K562 (cell line): ENCODE results near the gene MED19. TPM values are rescaled to one million over a fixed set of nuclear protein-coding genes. Genes with fewer than 3 reads are reported as not detected.

Experiments
- ARID4B ChIP-seq: sonication (generic); formaldehyde crosslinking; IDR thresholded peaks from 2 replicates; pipeline ENCODE4 v1.8.0; 2022; ENCODE audit warnings: mild to moderate bottlenecking, missing genetic modification reagents
- BCOR ChIP-seq: fragments of 450-650 bp; IDR thresholded peaks from 2 replicates; pipeline ENCODE4 v1.6.1; 2016
- BMI1 ChIP-seq: fragments of 150-350 bp; IDR thresholded peaks from 2 replicates; pipeline ENCODE4 v1.6.1; 2014; ENCODE audit warnings: low read length
- CTBP1 ChIP-seq: fragments of 450-650 bp; IDR thresholded peaks from 2 replicates; pipeline ENCODE4 v1.6.1; 2016; ENCODE audit warnings: borderline replicate concordance
- E2F6 ChIP-seq, 2 experiments: IDR thresholded peaks; 2 replicates each; pipeline ENCODE4 v1.6.1; 2011; ENCODE audit warnings: borderline replicate concordance in 1 of 2, control low read depth in 1 of 2, low read depth in 1 of 2, low read length in 1 of 2, mild to moderate bottlenecking in 1 of 2, mixed read lengths in 1 of 2, moderate library complexity in 1 of 2; ENCODE audit not compliant: insufficient read depth in 1 of 2, insufficient read length in 1 of 2, poor library complexity in 1 of 2, severe bottlenecking in 1 of 2; ENCODE audit errors: extremely low read depth in 1 of 2
- EGR1 ChIP-seq: fragments of 450-650 bp; conservative IDR thresholded peaks from 2 replicates; pipeline ENCODE4 v1.6.1; 2017; ENCODE audit warnings: mild to moderate bottlenecking
- HBP1 ChIP-seq: fragments of 450-650 bp; formaldehyde crosslinking; IDR thresholded peaks from 2 replicates; pipeline ENCODE4 v1.4.0; 2022; ENCODE audit warnings: missing genetic modification characterization
- HDAC1 ChIP-seq, 2 experiments: fragments of 450-650 bp; IDR thresholded peaks; 2 replicates each; pipeline ENCODE4 v1.6.1; 2016 to 2017; ENCODE audit warnings: inconsistent platforms in 1 of 2, mild to moderate bottlenecking in 1 of 2, moderate library complexity in 1 of 2
- MNT ChIP-seq, 2 experiments: fragments of 450-650 bp; conservative IDR thresholded peaks; 2 replicates each; pipeline ENCODE4 v1.6.1; 2017; ENCODE audit warnings: mild to moderate bottlenecking in 2 of 2, moderate library complexity in 2 of 2
- MTA3 ChIP-seq: fragments of 450-650 bp; formaldehyde crosslinking; IDR thresholded peaks from 2 replicates; pipeline ENCODE4 v1.6.1; 2017; ENCODE audit warnings: mild to moderate bottlenecking, borderline replicate concordance
- NKRF ChIP-seq: fragments of 450-650 bp; IDR thresholded peaks from 2 replicates; pipeline ENCODE4 v1.6.1; 2016; ENCODE audit warnings: borderline replicate concordance
- ZNF740 ChIP-seq, 3 experiments: fragments of 200-800 bp in 1 of 3; sonication (Bioruptor generic) in 1 of 3; sonication (generic) in 1 of 3; formaldehyde crosslinking in 1 of 3; IDR thresholded peaks; 2 replicates each; pipeline versions ENCODE4 v1.6.1 to v1.8.0; 2016 to 2022; ENCODE audit warnings: mild to moderate bottlenecking in 2 of 3, missing compliant biosample characterization in 2 of 3, missing genetic modification characterization in 2 of 3, missing genetic modification reagents in 1 of 3
- polyA plus RNA-seq, 8 experiments: library from polyadenylated mRNA; depleted of rRNA in 4 of 8; stranded (reverse) in 5 of 8; unstranded in 3 of 8; fragments of >200 nt; fragmentation: Nextera tagmentation in 2 of 8; fragmentation: Illumina TruSeq in 1 of 8; extraction: Ambion mirVana in 2 of 8; extraction: Trizol in 1 of 8; gene quantifications; 2 replicates each; pipeline versions ENCODE4 v1.2.1 to v1.2.3, GENCODE V29; 2011 to 2014; ENCODE audit warnings: inconsistent platforms in 1 of 8, missing spikeins in 1 of 8
- total RNA-seq, 7 experiments: library from RNA; depleted of rRNA in 6 of 7; stranded (reverse); fragments of >200 nt in 6 of 7; fragmentation: Illumina TruSeq in 2 of 7; extraction: Trizol in 2 of 7; gene quantifications; 2 replicates each; pipeline versions ENCODE4 v1.2.1 to v1.2.3, GENCODE V29; 2011 to 2021; ENCODE audit warnings: low replicate concordance in 1 of 7

The MED19 gene
- total and polyA plus RNA-seq, 9 of the 15 experiments (the other 6 are each of a cell fraction or from before 2014, with no cell fraction given): 7.3 to 23.5 (median 15.0) TPM

- peak; percentile 68 for TF ChIP-seq BMI1
- peak in 1 of 2 experiments; percentile 25 for TF ChIP-seq E2F6 (IDR thresholded peaks at IDR 0.05; ENCODE audit: borderline replicate concordance in 1 of 2, extremely low read depth in 1 of 2, insufficient read depth in 1 of 2, insufficient read length in 1 of 2, low read depth in 1 of 2, low read length in 1 of 2, poor library complexity in 1 of 2, severe bottlenecking in 1 of 2)
- peak; percentile 86 for TF ChIP-seq EGR1
- TF ChIP-seq ARID4B: peak; percentile 85
- peak; percentile 90 for TF ChIP-seq ZNF740 (CRISPR knock-in tag; IDR thresholded peaks at IDR 0.05)
- TF ChIP-seq ZNF740 (tag; IDR thresholded peaks at IDR 0.05): peak in 1 of 2 experiments; percentile 75; a peak in 1 of 4 replicates
- peak in 1 of 2 experiments; percentile 81; a peak in 1 of 4 replicates for TF ChIP-seq MNT (conservative IDR thresholded peaks at IDR 0.05)
- TF ChIP-seq HDAC1 (IDR thresholded peaks at IDR 0.05): peak in 1 of 2 experiments; percentile 79; a peak in 2 of 4 replicates
- TF ChIP-seq HBP1: 0 out of 2 replicates have a peak, but pooled peaks have one; percentile 25
- TF ChIP-seq CTBP1: peak; percentile 90; the same call in 1 of the 2 replicates
- peak; percentile 80 for TF ChIP-seq NKRF
- peak; percentile 51; the same call in 1 of the 2 replicates for TF ChIP-seq BCOR
- TF ChIP-seq MTA3: peak; percentile 12; the same call in 1 of the 2 replicates
These were observed at the start of gene MED19 (continued) for GRCh38 chr11:57711414-57712255.
